DOHH2 (cell line): ENCODE measurements around the gene CASZ1.

Experiments used
- H3F3A ChIP-seq: fragments of 200-600 bp; sonication (generic), shearing (Covaris generic); 2 replicates; pipeline ENCODE4 v1.6.0; 2016; ENCODE audit warnings: antibody characterized with exemption, mild to moderate bottlenecking; ENCODE audit not compliant: control insufficient read depth, insufficient read depth
- H3K27ac ChIP-seq: fragments of 200-600 bp; sonication (generic); 2 replicates; pipeline ENCODE4 v1.5.1; 2014; ENCODE audit warnings: low read depth, mild to moderate bottlenecking, low read length, moderate library complexity
- H3K27me3 ChIP-seq: fragments of 200-600 bp; sonication (generic); 2 replicates; pipeline ENCODE4 v1.6.1; 2014; ENCODE audit warnings: mild to moderate bottlenecking, low read length, mixed read lengths; ENCODE audit not compliant: control insufficient read depth
- H3K36me3 ChIP-seq: fragments of 200-600 bp; sonication (generic); 2 replicates; pipeline ENCODE4 v1.6.1; 2014; ENCODE audit warnings: mild to moderate bottlenecking, low read length, moderate library complexity, mixed read lengths; ENCODE audit not compliant: control insufficient read depth
- H3K4me1 ChIP-seq: fragments of 200-600 bp; sonication (generic); 2 replicates; pipeline ENCODE4 v1.6.1; 2014; ENCODE audit warnings: mild to moderate bottlenecking, low read length, mixed read lengths; ENCODE audit not compliant: control insufficient read depth
- H3K4me2 ChIP-seq: fragments of 200-600 bp; sonication (generic); 2 replicates; pipeline ENCODE4 v1.6.0; 2014; ENCODE audit warnings: mild to moderate bottlenecking, low read length, moderate library complexity
- H3K4me3 ChIP-seq: fragments of 200-600 bp; sonication (generic); 2 replicates; pipeline ENCODE4 v1.5.1; 2014; ENCODE audit warnings: mild to moderate bottlenecking, low read length, mixed read lengths
- H3K79me2 ChIP-seq: fragments of 200-600 bp; sonication (generic); 2 replicates; pipeline ENCODE4 v1.6.1; 2014; ENCODE audit warnings: mild to moderate bottlenecking, low read length, mixed read lengths; ENCODE audit not compliant: control insufficient read depth
- H3K9me2 ChIP-seq: fragments of 200-600 bp; sonication (generic); replicated peaks from 2 replicates; pipeline ENCODE4 v1.6.1; 2014; ENCODE audit warnings: mild to moderate bottlenecking, low read length, mixed read lengths; ENCODE audit not compliant: control insufficient read depth
- H3K9me3 ChIP-seq: fragments of 200-600 bp; sonication (generic); 2 replicates; pipeline ENCODE4 v1.6.1; 2014; ENCODE audit warnings: antibody characterized with exemption, low read length, mixed read lengths; ENCODE audit not compliant: control insufficient read depth, insufficient read depth
- H4K20me1 ChIP-seq: fragments of 200-600 bp; sonication (generic); 2 replicates; pipeline ENCODE4 v1.6.0; 2014; ENCODE audit warnings: low read depth, mild to moderate bottlenecking, antibody characterized with exemption, low read length, moderate library complexity; ENCODE audit not compliant: control insufficient read depth, insufficient read depth
- EZH2phosphoT487 ChIP-seq: fragments of 200-600 bp; sonication (generic); IDR thresholded peaks from 2 replicates; pipeline ENCODE4 v1.6.1; 2017; ENCODE audit warnings: borderline replicate concordance, mild to moderate bottlenecking, antibody characterized with exemption, low read length, moderate library complexity, mixed read lengths
- TF ChIP-seq, protein P1 (sequence below): fragments of 200-600 bp; sonication (generic); IDR thresholded peaks from one replicate; pipeline ENCODE4 v1.5.1; 2014; ENCODE audit warnings: antibody characterized with exemption, mild to moderate bottlenecking, low read depth, low read length; ENCODE audit not compliant: poor library complexity, severe bottlenecking

CASZ1 gene

DNA sequence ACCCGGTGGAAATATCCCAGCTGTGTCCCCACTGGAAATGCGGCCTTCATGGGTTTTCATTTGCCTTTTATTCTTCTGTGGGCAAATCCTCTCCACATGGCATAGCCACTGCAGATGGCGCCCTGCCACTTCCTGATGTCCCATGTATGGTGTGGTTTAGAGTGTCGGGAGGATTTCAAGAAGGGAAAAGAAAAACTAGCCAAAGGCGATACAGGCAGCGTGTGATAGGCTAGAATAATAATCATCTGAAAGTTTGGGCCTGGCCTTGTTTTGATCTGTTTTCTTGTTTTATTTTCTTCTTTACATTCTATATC, 198.1 kb downstream of the CASZ1 start:
- Histone ChIP-seq H3K4me2 (no peak overlapping the region), H3F3A (no peaks in the 10 kb centered on the region), H3K4me3 (no peak overlapping the region), H4K20me1 (peaks cover 7% of the 10 kb centered on the region; the same call in 1 of the 2 replicates), H3K4me1 (peaks cover 6% of the 10 kb centered on the region), H3K27ac (no peak overlapping the region), H3K9me2 (no peaks in the 10 kb centered on the region), H3K9me3 (no peaks in the 10 kb centered on the region), H3K27me3 (no peaks in the 10 kb centered on the region), H3K79me2 (no peaks in the 10 kb centered on the region), H3K36me3 (peaks cover 3% of the 10 kb centered on the region; the same call in 1 of the 2 replicates)
- TF ChIP-seq EZH2phosphoT487, result no peak
- TF ChIP-seq, protein P1, sequence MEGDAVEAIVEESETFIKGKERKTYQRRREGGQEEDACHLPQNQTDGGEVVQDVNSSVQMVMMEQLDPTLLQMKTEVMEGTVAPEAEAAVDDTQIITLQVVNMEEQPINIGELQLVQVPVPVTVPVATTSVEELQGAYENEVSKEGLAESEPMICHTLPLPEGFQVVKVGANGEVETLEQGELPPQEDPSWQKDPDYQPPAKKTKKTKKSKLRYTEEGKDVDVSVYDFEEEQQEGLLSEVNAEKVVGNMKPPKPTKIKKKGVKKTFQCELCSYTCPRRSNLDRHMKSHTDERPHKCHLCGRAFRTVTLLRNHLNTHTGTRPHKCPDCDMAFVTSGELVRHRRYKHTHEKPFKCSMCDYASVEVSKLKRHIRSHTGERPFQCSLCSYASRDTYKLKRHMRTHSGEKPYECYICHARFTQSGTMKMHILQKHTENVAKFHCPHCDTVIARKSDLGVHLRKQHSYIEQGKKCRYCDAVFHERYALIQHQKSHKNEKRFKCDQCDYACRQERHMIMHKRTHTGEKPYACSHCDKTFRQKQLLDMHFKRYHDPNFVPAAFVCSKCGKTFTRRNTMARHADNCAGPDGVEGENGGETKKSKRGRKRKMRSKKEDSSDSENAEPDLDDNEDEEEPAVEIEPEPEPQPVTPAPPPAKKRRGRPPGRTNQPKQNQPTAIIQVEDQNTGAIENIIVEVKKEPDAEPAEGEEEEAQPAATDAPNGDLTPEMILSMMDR, result no peak

DNA sequence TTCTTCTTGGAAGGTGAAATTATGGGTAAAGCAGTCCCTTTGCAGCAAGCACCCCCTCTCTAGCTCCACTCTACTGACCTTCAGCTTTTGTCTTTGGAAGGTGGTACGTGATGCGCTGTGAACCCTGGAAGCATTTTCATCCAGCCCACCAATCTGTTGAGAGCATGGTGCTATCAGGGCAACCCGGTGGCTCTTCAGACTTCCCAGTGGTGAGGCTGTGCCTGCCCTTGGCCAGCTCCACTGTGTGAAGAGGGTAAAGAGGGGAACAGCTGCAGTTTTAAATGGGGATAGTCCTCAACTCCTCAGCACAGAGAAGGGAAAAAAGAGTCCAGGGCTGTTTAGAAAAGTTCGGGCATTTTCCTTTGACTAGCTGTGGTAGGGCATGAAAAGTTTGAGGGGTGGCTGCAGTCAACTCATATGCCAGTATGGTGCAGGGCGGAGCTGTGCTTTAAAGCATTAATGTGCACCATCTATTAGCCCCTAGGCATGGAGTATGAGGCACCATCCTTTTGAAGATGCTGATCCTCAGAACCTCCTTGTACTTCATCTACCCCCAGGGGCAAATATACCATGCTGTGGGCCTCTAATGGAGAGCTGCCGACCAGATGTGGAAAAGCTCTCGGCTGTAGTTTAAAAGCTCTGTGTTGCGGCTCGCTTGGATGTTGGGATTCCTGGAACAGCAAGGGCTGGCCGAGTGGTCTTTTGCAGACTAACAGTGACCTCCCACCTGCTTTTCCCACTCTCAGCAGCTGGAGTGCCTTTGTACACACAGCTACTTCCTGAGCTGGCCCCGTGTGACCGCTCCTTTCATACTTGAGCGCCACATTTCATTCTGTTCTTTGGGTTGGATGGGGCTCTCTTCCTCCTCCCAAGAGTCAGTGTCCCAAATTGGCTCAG, 198.7 kb downstream of the CASZ1 start:
- H3K9me3 ChIP-seq, result no peaks in the 10 kb centered on the region
- H3K9me2 ChIP-seq, result no peaks in the 10 kb centered on the region
- H4K20me1 ChIP-seq, result peaks cover 7% of the 10 kb centered on the region; the same call in 1 of the 2 replicates
- H3K4me2 ChIP-seq, result no peak overlapping the region
- no peak overlapping the region for H3K4me3 ChIP-seq
- H3K27ac ChIP-seq, result no peak overlapping the region
- no peaks in the 10 kb centered on the region for H3F3A ChIP-seq
- no peaks in the 10 kb centered on the region for H3K79me2 ChIP-seq
- no peak for TF ChIP-seq EZH2phosphoT487
- TF ChIP-seq, protein P1, result no peak
- peaks cover 6% of the 10 kb centered on the region for H3K4me1 ChIP-seq
- H3K27me3 ChIP-seq, result no peaks in the 10 kb centered on the region
- H3K36me3 ChIP-seq, result peaks cover 3% of the 10 kb centered on the region; the same call in 1 of the 2 replicates

DNA sequence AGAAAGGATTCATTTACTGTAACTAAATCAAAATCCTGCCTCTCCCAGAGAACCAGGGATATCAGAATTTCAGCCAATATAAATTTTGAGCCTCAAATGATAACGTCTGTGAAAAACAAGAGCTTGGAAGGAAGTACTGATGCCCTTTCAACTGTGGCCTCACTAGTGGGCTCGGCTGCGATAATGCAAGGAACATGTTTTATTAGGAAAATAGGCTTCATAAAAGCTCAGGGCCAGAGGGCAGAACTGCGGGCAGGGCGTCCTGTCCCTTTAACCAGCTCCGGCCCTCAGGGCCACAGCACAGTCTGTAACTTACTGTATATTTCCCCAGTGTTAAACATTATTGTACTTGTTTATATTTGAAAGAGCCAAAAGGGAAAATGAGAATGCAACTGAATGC, 199.7 kb downstream of the CASZ1 start:
- no peaks in the 10 kb centered on the region for H3K9me2 ChIP-seq
- TF ChIP-seq EZH2phosphoT487, result no peak
- TF ChIP-seq, protein P1, result no peak
- no peak overlapping the region for H3K4me3 ChIP-seq

More for the DNA sequence above, 199.7 kb downstream of the CASZ1 start:
- no peaks in the 10 kb centered on the region for H3K27me3 ChIP-seq
- H3K27ac ChIP-seq, result no peak overlapping the region
- H3K36me3 ChIP-seq, result peaks cover 3% of the 10 kb centered on the region; the same call in 1 of the 2 replicates
- H3K9me3 ChIP-seq, result no peaks in the 10 kb centered on the region
- peaks cover 6% of the 10 kb centered on the region for H3K4me1 ChIP-seq
- H4K20me1 ChIP-seq, result peaks cover 7% of the 10 kb centered on the region; the same call in 1 of the 2 replicates
- H3F3A ChIP-seq, result no peaks in the 10 kb centered on the region
- H3K4me2 ChIP-seq, result no peak overlapping the region
- no peaks in the 10 kb centered on the region for H3K79me2 ChIP-seq
